ENCODE results near the gene ZNF292. TPM values are rescaled to one million over a fixed set of nuclear protein-coding genes. Genes with fewer than 3 reads are reported as not detected.

The ZNF292 gene
- total RNA-seq, 6 experiments from 2014 or later: 18.5 to 22.4 (median 19.0) TPM

DNA sequence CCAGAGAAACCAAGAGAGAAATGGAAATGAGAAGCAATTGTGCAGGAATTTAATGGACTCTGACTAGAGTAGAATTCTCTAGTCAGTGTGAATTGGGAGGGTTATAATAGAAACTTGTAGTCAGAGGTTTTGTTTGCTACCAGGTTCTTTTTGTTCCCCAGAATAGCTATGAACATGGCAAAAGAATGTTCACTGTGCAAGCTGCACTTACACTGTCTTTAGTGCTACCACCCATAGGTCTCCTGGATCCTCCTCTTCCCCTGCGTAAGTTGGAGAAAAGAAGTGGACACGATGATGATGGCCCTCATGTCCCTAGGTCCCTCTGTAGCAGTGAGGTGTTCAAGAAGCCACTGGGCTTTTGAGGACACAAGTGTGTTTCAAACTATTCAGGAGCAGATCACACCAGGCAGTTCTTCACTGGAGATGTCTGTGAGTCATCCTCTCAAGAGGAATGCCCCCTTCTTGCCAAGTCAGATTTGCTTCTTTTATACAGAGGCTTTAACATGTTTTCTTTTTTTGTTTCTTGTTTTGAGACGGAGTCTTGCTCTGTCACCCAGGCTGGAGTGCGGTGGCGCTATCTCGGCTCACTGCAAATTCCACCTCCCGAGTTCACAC lies 119.4 kb downstream of the ZNF292 start:
- no peak overlapping the region for H3K4me3 Mint-ChIP-seq
- no peaks in the 10 kb centered on the region for H3K9me3 Mint-ChIP-seq
- H3K36me3 Mint-ChIP-seq (ENCODE audit: low read depth): no peaks in the 10 kb centered on the region
- H3K27me3 Mint-ChIP-seq (ENCODE audit: insufficient read depth): no peaks in the 10 kb centered on the region; the same call in 1 of the 2 replicates
- peaks cover 23% of the 10 kb centered on the region for H3K4me1 Mint-ChIP-seq (ENCODE audit: low read depth)
- no peak overlapping the region for H3K27ac Mint-ChIP-seq
- DNase-seq: peak; percentile 67
- TF ChIP-seq, protein P1, sequence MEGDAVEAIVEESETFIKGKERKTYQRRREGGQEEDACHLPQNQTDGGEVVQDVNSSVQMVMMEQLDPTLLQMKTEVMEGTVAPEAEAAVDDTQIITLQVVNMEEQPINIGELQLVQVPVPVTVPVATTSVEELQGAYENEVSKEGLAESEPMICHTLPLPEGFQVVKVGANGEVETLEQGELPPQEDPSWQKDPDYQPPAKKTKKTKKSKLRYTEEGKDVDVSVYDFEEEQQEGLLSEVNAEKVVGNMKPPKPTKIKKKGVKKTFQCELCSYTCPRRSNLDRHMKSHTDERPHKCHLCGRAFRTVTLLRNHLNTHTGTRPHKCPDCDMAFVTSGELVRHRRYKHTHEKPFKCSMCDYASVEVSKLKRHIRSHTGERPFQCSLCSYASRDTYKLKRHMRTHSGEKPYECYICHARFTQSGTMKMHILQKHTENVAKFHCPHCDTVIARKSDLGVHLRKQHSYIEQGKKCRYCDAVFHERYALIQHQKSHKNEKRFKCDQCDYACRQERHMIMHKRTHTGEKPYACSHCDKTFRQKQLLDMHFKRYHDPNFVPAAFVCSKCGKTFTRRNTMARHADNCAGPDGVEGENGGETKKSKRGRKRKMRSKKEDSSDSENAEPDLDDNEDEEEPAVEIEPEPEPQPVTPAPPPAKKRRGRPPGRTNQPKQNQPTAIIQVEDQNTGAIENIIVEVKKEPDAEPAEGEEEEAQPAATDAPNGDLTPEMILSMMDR (IDR thresholded peaks at IDR 0.05): no peak

DNA sequence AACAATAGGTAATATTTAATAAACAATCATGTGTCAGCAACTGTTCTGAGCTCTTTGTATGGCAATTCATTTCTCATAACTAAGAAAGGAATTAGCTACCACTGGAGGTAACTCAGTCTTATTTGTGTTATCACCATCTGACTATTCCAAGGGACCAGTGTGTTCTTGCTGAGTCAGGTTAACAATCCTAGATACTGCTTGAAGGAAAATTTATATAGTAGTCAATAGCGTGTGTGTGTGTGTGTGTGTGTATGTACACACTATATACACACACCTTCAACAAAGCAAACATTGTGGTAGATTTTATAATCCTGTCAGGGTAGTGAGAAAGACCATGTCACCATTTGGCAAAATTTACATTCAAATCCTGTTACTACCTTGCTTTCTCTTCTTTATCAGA lies 121.3 kb downstream of the ZNF292 start:
- H3K9me3 Mint-ChIP-seq: no peaks in the 10 kb centered on the region
- no peaks in the 10 kb centered on the region for H3K36me3 Mint-ChIP-seq (ENCODE audit: low read depth)
- peaks cover 23% of the 10 kb centered on the region for H3K4me1 Mint-ChIP-seq (ENCODE audit: low read depth)
- TF ChIP-seq, protein P1 (IDR thresholded peaks at IDR 0.05): no peak
- no peaks in the 10 kb centered on the region; the same call in 1 of the 2 replicates for H3K27me3 Mint-ChIP-seq (ENCODE audit: insufficient read depth)
- no peak for DNase-seq
- no peak overlapping the region for H3K4me3 Mint-ChIP-seq
- H3K27ac Mint-ChIP-seq: no peak overlapping the region

DNA sequence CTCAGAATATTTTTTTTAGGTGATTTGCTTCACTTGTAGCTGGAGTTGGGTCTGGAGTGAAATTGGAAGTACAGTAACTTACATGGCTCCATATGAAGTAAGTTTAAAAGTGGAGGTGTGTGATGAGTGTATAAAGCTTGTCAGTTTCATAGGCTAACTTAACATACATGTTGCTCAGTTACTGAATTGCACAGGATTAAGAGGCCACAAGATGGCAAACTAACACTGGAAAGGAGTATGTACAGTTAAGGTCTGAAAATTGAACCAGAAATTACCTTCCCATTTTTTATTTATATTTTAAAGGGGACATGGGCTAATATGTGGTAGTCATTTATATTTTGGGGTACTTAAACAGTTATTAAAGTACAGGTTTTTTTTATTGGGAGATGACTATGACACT lies 121.8 kb downstream of the ZNF292 start:
- Mint-ChIP-seq H3K27ac (no peak overlapping the region), H3K27me3 (ENCODE audit: insufficient read depth) (no peaks in the 10 kb centered on the region; the same call in 1 of the 2 replicates), H3K36me3 (ENCODE audit: low read depth) (no peaks in the 10 kb centered on the region), H3K4me1 (ENCODE audit: low read depth) (peaks cover 23% of the 10 kb centered on the region), H3K9me3 (no peaks in the 10 kb centered on the region), H3K4me3 (no peak overlapping the region)
- TF ChIP-seq, protein P1 (IDR thresholded peaks at IDR 0.05): peak; percentile 47
- DNase-seq: peak; percentile 15

DNA sequence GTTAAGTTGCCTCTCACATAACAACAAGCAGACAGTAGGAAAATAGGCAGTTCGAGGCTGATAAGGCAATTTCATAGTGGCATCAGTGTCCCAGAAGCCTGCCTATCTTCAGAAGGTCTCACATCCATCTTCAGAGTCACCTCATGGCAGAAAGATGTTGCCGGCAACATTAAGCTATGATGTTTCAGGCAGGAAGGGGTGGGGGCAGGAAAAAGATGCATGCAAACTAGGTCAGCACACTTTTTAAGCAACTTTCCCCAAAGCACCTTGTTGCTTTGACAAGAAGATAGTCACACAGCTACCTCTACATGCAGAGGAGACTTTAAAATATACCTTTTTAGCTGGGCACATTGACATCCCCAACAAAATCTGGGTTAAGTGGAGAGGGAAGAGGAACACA lies 123.8 kb downstream of the ZNF292 start:
- Mint-ChIP-seq H3K4me1 (ENCODE audit: low read depth) (peaks cover 14% of the 10 kb centered on the region), H3K36me3 (ENCODE audit: low read depth) (no peaks in the 10 kb centered on the region), H3K27me3 (ENCODE audit: insufficient read depth) (peaks cover under 1% of the 10 kb centered on the region), H3K27ac (no peak overlapping the region), H3K4me3 (no peak overlapping the region), H3K9me3 (no peaks in the 10 kb centered on the region)
- TF ChIP-seq, protein P1 (IDR thresholded peaks at IDR 0.05): no peak
- no peak for DNase-seq

DNA sequence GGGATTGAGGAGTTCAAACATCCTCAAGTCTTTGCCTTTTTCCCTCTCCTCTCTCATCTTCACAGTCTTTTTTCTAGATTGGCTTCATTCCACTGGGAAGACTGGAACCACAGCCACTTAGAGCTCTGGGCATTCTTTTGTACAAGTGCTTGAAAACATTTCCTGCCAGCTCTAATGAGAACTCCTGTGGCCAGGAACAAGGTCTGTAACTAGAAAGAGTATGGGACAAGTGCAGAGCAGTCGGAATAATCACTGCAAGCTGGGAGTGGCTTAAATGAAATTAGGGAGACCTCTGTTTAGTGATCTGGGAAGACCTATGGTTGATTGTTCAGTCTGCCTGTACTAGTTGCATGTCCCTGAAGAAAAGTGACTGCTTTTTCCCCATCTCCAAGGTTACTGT lies 126.1 kb downstream of the ZNF292 start:
- no peak overlapping the region for H3K27ac Mint-ChIP-seq
- H3K4me3 Mint-ChIP-seq: no peak overlapping the region
- no peak for DNase-seq
- no peaks in the 10 kb centered on the region for H3K4me1 Mint-ChIP-seq (ENCODE audit: low read depth)
- no peaks in the 10 kb centered on the region for H3K9me3 Mint-ChIP-seq
- H3K27me3 Mint-ChIP-seq (ENCODE audit: insufficient read depth): peaks cover 16% of the 10 kb centered on the region
- TF ChIP-seq, protein P1 (IDR thresholded peaks at IDR 0.05): no peak
- H3K36me3 Mint-ChIP-seq (ENCODE audit: low read depth): no peaks in the 10 kb centered on the region
